ENCODE measurements around the gene CEP192.

GRCh38 chr18:12948050-12948804 is 42.9 kb upstream of the CEP192 start:
- TF ChIP-seq CTCF (IDR thresholded peaks at IDR 0.05) (peak in 1 of 4 experiments; percentile 2), EP300 (IDR thresholded peaks at IDR 0.05) (no peak)
